Measurements from ENCODE around the gene KPTN.
"Not testable (repeated sequence)": the region's sequence is repeated elsewhere in the genome, so short reads cannot be mapped to it uniquely, and the experiment has no call there.

The KPTN gene

DNA sequence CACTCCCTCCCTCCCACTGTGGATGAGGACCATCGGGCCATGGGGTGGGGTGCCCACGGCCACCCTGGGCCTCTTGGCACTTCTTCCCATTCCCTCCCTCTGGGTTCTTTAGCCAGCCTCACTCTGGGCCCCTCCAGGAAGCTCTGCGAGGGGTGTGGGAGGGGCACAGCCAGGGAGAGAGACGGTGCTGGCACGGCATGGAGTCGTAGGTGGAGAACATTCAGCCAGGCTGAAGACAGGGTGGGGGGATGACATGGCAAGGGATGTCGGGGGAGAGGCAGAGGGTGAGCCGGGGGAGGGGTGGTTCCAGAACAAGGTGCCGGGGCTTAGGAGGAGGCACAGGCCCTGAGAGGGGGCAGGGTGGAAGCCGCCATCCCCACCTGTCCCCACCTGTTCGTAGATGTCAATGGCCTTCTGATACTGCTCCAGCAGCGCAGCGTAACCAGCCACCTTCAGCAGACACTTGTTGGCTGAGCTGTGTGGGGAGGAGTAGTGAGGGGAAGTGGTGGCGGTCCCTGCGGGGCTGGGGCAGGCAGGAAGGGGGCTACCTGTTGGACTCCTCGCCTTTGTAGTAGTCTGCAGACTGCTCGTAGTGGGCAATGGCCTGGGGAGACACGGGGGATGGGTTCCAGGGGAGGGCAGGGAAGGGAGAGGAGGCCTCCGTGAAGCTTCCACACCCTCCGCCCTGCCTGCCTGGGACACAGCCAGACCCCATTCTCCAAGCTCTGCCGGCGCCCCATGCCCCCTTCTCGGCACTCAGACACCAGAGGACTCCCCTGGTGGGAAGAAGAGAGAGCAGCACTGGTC lies 8.8 kb upstream of the KPTN start:
- FAIRE-seq (no peak), DNase-seq (ENCODE audit: insufficient read length, low spot score) (no peak)

DNA sequence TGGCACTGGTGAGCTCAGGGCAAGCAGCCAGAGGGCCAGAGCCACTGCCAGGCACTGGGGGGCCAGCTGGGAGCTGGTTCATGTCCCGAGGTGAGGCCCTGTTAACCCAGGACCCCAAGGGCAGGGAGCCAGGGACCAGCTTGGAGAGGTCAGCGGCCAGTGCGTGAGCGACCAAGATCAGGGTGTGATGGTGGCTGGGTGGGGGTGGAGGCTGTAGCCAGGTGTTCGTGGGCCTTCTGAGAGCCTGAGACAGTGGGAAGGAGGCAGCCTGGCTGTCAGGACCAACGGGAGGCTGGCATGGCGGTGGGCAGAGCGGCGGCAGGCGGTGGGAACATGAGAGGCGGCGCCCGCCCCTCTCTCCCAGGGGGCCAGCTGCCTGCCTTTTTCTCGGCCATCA lies 8.1 kb upstream of the KPTN start:
- no peak for DNase-seq (ENCODE audit: insufficient read length, low spot score)
- no peak for FAIRE-seq

DNA sequence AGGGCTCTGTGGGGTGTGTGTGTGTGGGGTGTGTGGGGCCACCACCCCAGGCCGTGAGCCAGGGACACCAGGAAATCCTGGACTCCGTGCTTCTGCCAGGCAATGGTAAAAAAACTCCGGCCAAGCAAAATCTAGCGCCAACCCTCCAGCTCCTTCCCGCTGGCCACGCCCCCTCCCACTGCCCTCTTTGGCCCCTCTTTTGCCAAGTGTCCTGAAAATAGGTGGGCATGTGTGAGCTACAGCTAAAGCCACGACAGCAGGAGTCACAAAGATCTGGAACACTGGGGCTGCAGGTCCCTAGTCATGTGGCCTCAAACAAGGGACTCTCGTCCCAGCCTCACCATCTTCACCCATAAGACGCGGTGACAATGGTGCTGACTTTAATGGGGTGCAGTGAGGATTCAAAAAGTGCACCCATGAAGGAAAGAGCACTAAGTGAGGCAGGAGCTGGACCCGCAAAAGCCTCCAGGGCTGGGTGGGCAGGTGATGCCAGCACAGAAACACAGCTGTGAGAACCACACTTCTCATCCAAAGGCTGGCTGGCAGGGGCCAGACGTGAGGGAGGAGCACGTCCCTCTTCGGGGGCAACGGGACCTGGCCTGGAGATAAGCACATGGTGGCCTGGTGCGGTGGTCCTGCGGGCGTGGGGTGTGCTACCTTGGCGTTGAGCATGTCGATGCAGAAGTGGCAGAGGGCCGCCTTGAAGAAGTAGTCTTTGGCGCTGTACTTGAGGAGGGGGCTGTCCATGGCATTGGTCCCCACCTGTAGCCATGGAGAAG lies 7.5 kb upstream of the KPTN start:
- DNase-seq (ENCODE audit: insufficient read length, low spot score) (no peak), FAIRE-seq (no peak)

DNA sequence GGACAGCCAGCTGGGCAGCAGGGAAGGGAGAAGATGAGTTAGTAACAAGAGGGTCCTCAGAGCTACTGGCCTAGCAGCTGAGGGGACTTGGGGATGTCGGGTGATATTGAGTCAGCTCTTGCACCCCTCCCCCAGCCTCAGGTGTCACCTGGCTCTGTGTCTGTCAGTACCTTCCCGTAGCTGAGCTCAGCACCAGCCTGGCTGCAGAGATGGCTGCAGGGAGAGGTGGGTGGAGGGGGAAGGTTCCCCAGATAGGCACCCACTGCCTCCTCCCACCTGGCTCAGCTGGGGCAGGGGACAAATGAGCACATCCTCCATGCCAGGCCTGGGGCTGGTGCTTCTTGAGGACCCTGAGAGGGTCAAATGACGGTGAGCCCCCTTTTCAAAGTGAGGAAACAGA lies 6.8 kb upstream of the KPTN start:
- FAIRE-seq = no peak
- DNase-seq (ENCODE audit: insufficient read length, low spot score) = no peak

DNA sequence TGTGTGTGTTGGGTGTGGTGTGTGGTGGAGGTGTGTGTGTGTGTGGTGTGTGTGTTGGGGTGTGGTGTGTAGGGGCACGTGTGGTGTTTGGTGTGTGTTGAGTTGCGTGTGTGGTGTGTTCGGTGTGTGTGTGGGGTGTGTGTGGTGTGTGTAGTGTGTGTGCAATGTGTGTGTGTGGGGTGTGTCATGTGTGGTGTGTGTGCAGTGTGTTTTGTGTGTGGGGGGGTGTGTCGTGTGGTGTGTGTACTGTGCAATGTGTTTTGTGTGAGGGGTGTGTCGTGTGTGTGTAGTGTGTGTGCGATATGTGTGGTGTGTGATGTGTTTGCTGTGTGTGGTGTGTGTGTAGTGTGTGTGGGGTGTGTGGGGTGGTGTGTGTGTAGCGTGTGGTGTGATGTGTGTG lies 6.0 kb upstream of the KPTN start:
- no peak for FAIRE-seq
- no peak for DNase-seq (ENCODE audit: insufficient read length, low spot score)

DNA sequence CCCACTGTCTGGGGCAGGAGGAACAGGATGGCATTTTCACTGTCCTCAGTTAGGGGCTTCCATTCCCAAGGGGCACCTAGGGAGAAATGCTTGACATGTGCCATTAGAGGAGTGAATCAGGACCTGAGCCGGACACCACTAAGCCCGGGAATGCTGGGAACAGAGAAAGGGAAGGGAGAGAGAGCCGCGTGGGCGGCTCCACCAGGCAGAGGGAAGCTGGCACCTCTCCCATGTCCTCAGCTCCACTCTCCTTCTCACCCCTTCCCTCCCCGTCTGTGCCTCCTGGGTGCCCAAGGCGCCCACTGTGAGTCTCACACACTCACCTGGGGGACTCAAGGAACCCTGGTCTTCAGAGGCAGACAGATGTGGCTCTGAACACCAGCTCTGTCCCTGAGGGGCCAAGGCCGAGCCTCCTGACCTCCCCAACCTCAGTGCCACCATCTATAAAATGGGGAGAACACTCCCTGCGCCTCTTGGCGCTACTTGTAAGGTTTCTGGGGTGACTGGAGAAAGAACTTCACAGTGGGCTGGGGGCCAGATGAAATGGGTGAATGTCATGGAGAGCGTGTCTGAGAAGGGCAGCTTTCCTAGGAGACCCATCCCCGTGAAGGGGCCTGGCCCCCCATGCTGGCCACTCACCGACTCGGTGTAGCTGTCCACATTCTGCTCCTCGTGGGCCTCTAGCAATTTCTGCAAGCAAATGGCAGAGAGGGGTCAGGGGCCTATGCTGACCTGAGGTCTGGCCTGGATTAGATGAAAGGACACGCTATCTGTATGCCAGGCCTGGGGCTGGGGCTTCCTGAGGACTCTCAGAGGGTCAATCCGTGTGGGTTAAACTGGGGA lies 5.3 kb upstream of the KPTN start:
- no peak for FAIRE-seq
- DNase-seq (ENCODE audit: insufficient read length, low spot score) = no peak

DNA sequence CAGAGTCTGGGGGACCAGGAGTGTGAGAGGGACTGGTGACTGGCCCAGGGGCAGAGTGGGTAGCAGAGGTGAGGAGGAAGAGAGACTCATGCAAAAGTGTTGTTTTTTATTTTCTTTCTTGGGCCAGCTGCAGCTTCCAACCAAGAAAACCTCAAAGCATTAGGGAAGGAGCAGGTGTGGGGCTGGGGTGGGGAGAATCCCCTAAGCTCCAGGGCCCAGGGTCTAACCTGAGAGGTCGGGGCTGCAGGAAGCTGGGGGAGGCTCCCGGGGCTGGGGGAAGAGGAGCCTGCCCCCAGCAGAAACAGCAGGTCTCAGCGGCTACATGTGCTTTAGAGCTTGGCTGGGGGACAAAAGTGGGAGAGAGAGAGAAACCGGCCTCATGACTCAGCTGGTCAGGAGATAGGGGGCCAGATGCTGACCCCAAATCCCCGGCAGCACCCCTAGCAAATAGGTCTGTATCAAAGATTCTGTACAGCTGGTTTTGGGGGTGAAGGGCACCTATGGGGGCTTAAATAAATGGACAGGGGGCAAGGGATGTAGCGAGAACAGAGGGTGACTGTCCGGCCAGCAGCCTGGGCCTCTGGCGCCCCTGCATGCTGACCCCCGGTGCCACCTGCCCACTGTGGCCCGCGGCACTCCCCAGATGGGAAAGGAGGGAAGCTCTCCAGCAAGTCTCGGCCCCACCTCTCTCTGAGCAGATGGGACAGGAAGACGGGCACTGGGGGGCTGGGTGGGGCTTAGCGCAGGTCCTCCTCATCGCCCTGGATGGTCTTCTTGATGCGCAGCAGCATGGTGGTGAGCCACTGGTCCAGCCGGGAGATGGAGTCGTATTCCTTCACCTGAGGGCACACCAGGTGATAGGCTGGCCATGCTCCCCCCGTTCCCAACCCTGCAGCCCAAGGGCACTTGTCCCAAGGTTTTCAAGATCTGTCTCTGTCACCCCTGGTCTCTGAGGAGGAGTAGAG lies 3.8 kb upstream of the KPTN start:
- DNase-seq (ENCODE audit: insufficient read length, low spot score) (no peak), FAIRE-seq (no peak)

DNA sequence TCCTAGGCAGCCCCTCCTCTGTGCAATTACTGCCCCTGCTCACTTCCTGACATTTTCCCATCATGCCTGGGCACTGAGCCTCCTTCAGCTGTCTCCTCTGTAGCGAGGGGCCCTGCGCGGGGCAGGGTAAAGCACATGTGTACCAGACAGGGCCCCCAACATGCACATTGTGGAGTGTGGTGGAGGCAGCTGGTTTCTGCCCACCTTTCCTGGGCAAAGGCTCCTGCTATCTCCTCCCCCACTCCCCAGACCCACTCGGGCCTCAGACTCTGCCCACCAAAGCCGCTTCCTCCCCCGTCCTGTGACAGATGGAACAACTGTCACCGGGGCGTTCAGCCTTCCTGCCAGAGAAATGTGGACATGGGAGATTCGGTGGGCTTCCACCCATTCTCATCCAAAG lies 2.9 kb upstream of the KPTN start:
- no peak for FAIRE-seq
- DNase-seq (ENCODE audit: insufficient read length, low spot score) = no peak

DNA sequence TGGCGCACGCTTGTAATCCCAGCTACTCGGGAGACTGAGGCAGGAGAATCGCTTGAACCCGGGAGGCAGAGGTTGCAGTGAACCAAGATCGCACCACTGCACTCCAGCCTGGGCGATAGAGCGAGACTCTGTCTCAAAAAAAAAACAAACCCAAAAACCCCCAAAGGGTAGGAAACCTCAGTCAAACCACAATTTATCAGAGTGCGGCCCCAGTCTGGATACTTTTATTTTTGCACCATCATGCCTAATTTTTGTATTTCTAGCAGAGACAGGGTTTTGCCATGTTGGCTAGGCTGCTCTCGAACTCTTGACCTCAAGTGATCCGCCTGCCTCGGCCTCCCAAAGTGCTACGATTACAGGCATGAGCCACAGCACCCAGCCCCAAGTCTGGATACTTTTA lies 2.2 kb upstream of the KPTN start:
- DNase-seq (ENCODE audit: insufficient read length, low spot score); FAIRE-seq: not testable (repeated sequence)

DNA sequence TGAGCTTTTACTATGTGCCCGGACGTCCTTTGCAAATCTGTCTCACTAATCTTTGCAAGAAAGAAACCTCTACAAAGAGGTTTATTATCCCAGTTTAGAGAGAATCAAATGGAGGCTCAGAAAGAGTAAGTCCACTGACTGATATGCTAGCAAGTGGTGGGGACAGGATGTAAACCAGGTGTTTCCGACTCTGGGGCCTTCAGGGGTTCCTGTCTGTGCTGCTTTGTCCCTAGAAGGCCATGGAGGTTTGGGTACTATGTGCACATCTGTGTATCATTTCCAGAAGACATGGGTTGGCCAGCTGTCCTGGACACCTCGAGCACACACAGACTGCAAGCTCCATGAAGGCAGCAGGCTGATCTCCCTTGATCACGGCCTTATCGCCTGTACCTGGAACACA lies 1.2 kb upstream of the KPTN start:
- DNase-seq (ENCODE audit: insufficient read length, low spot score) (no peak), FAIRE-seq (peak; percentile 79)

DNA sequence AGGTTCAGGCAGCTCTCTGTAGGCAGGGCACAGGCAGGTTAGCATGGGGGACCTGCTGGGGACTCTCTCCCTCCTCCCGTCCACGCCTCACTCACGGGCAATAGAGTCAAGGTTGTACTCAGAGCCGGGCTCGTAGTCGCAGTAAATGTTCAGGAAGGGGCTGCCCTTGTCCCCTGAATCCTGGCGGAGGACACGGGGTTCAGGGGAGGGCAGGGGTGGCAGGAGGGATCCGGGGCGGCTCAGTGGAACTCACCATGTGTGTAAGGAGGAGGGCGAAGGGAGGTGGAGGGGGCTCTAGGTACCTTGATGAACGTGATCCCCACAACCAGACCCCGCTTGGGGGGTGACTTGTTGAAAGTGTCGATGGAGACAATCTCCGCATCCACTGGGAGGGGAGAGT lies 819 bp downstream of the KPTN start:
- FAIRE-seq = no peak
- no peak for DNase-seq (ENCODE audit: insufficient read length, low spot score)

DNA sequence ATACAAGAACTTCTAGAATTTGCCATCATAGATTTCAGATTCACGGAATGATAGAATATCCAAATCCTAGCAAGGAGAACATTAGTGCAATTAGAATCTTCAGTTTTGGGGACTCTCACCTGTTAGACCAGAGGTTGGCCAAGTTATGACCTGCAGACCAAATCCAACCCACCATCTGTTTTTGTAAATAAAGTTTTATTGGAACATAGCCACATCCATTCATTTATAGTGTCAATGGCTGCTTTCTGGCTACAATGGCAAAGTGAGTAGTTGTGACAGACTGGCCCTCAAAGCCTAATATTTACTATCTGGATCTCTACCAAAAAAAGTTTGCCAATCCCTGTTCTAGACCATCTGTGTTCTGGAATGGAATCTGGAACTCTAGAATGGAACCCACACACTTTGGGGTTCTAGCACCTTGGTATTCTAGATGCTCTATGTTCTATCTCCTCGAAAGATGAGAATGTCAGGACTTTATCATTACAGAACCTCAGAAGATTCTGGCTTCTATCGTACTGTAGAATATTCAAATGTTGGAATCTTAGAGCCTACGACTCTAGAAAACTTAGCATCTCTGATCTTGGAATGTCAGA lies 2.5 kb downstream of the KPTN start:
- FAIRE-seq = no peak
- no peak for DNase-seq (ENCODE audit: insufficient read length, low spot score)

DNA sequence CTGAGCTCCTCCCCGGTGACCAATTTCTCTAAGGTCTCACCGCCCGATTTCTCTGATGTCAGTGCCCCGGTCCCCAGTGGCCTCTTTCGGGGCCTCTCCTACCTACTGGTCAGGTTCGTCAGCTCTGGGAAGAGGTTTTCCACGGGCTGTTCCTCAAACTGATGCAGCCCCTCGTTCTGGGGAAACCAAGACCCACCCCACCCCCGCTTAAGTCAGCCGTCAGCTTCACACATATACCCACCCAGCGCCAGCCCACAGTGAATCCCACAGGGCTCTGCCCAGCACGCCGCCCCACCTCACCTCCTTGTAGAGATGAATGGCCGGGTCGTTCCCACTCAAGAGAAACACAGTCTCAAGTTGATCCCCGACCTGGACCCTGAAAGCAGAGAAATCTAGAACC lies 3.4 kb downstream of the KPTN start:
- no peak for DNase-seq (ENCODE audit: insufficient read length, low spot score)

DNA sequence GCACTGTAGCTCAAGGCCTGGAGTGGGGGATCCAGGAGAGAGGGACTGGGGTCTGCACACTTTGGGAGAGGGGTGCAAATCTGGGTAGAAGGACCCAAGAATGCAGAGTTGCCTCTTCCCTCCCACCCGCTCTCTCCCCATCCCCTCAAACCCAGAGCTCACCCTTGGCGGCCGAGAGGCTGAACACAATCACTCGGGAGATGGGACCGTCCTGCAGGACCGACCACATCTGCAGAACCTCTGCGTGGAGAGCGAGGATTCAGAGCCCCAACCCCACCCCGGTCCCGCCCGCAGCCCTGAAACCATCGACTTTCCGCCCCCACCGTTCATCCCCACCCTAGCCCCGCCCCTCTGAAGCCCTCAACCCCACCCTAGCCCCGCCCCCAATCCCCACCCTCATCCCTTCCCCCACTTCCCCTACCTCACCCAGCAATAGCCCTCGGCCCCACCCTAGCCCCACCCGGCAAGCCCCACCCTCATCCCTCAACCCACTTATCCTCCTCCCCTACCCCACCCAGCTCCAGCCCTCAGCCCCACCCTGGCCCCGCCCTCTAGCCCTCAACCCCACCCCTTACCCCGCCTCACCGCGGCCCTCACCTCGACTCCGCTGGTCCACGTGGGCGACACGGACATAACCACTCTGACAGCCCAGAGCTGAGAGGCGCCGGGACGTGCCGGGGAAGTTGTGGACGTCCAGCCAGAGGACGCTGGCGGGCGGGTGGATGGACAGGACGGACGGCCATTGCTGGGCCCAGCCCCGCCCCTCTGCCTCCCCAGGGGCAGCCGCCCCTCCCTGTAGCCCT lies 4.1 kb downstream of the KPTN start:
- FAIRE-seq = no peak

More for the DNA sequence above, 3.4 kb downstream of the KPTN start:
- no peak for FAIRE-seq

DNA sequence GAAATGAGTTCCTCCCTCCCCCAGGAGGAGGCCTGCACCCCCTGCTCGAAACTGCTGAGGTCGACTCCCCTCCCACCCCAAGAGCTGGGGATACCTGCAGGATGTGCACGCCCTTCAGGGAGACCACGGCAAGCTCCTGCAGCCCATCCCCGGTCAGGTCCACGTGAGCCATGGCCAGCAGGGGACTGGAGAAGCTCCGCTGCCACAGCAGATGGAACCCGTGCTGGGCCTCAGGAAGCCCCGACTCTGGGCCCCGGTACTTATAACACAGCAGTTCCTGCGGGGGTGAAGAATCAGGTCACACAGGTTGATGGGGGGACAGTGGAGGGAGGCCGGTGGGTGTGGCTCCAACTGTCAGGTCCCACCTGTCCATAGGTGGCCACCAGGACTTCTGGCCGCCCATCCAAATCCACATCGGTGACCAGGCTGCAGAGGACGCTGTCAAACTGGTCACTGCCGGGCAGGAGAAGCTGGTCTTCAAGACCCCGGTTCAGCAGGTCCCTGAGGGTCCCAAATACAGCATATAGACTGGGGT lies 7.5 kb downstream of the KPTN start:
- DNase-seq (ENCODE audit: insufficient read length, low spot score) (no peak), FAIRE-seq (no peak)

More for the DNA sequence above, 4.1 kb downstream of the KPTN start:
- no peak for DNase-seq (ENCODE audit: insufficient read length, low spot score)

DNA sequence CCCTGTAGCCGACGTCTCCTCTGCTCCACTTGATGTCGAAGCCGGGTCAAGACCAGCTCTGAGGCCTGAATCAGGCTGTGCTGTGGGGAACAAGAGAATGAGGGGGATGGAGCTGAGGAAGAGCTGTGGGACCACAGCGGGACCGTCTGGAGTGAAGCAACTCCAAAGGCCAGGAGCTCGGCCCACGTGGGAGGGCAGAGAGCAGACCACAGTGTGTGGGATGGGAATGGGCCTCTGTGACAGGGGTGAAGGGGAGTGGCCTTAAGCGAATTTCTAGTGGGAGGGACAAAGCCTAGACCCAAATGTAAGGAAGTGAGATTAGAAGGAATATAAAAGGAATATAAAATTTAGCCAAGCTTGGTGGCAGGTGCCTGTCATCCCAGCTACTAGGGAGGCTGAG lies 8.6 kb downstream of the KPTN start:
- DNase-seq (ENCODE audit: insufficient read length, low spot score) (no peak), FAIRE-seq (no peak)

DNA sequence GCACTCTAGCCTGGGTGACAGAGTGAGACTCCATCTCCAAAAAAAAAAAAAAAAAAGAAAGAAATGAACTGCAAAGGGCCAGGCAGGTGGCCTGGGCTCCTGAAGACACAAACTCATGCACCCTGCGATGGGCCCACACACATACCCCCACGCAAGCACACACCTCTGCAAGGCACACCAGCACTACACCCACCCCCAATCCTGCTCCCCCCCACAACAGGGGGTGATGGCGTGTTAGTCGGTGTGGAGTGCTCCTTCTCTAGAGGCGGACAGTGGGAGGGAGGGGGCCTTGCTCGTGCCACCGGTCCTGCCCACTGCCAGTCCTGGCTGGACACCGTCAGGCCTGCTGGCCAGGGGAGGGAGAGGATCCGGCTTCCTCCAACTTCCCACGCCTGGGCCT lies 10.7 kb downstream of the KPTN start:
- no peak for DNase-seq (ENCODE audit: insufficient read length, low spot score)
- no peak for FAIRE-seq

DNA sequence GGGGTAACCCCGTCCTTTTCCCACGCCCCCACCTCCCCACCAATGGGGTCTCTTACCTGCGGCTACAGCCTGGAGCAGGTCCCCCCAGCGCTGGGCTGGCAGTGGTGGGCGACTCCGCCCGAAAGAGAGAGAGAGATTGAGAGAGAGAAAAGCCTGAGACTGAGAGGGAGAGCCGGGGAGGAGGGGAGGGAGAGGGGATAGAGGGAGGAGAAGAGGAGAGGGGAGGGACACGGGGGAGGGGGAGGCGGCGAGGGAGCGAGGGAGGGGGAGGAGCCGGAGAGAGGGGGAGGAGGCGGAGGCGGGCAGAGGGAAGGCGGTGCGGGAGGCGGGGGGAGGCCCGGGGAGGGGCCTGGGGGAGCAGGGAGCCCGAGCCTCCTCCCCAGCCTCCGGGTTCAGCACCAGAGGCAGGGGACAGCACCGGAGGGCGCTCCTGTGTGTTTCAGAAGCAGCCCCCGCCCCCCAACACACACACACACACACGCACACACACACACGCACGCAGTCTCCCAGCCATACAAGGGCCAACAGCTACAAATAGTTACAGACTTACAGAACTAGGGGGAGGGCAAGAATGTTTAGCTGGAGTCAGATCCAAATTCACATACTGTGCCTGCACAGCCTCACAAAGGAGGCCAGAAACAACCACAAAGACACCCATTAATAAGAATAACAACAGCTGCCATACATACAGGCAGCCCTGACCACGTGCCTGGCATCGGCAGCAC lies 12.1 kb downstream of the KPTN start, which contains the start of gene SLC8A2:
Gene SLC8A2, minus strand, starts transcription at position 161 of the 725 bp plus-strand sequence. CDS start 5,490 bp downstream, outside the sequence.
- FAIRE-seq (no peak), DNase-seq (ENCODE audit: insufficient read length, low spot score) (no peak)
